ENCODE measurements around the gene COBL.
A peak's percentile ranks its signal among the peaks of the same experiment; 100 is the strongest.

Gene COBL

GRCh38 chr7:51077316-51077986, 239.2 kb downstream of the COBL start:
- Mint-ChIP-seq H3K9me3 (no peaks in the 10 kb centered on the region), H3K4me3 (no peak overlapping the region), H3K27me3 (no peaks in the 10 kb centered on the region), H3K27ac (no peak overlapping the region), H3K4me1 (ENCODE audit: low read depth) (no peaks in the 10 kb centered on the region), H3K36me3 (ENCODE audit: low read depth) (no peaks in the 10 kb centered on the region)
- no peak for DNase-seq

GRCh38 chr7:51075681-51076580, 240.7 kb downstream of the COBL start:
- Mint-ChIP-seq H3K4me3 (no peak overlapping the region), H3K27ac (no peak overlapping the region), H3K4me1 (ENCODE audit: low read depth) (no peaks in the 10 kb centered on the region), H3K36me3 (ENCODE audit: low read depth) (no peaks in the 10 kb centered on the region), H3K9me3 (no peaks in the 10 kb centered on the region), H3K27me3 (no peaks in the 10 kb centered on the region)
- DNase-seq = no peak

GRCh38 chr7:51073171-51073570, 243.4 kb downstream of the COBL start:
- H3K27me3 Mint-ChIP-seq = no peaks in the 10 kb centered on the region
- no peaks in the 10 kb centered on the region for H3K4me1 Mint-ChIP-seq (ENCODE audit: low read depth)
- H3K36me3 Mint-ChIP-seq (ENCODE audit: low read depth) = no peaks in the 10 kb centered on the region
- no peak overlapping the region for H3K4me3 Mint-ChIP-seq
- DNase-seq = no peak
- H3K9me3 Mint-ChIP-seq = no peaks in the 10 kb centered on the region
- no peak overlapping the region for H3K27ac Mint-ChIP-seq

- no peaks in the 10 kb centered on the region for H3K9me3 Mint-ChIP-seq
- H3K4me1 Mint-ChIP-seq (ENCODE audit: low read depth) = no peaks in the 10 kb centered on the region
- H3K36me3 Mint-ChIP-seq (ENCODE audit: low read depth) = no peaks in the 10 kb centered on the region
- DNase-seq = no peak
- H3K27ac Mint-ChIP-seq = no peak overlapping the region
- H3K27me3 Mint-ChIP-seq = no peaks in the 10 kb centered on the region
- no peak overlapping the region for H3K4me3 Mint-ChIP-seq
These were observed 244.3 kb downstream of the COBL start for GRCh38 chr7:51072281-51072680.

GRCh38 chr7:51071427-51071826, 245.2 kb downstream of the COBL start:
- Mint-ChIP-seq H3K36me3 (ENCODE audit: low read depth) (no peaks in the 10 kb centered on the region), H3K9me3 (no peaks in the 10 kb centered on the region), H3K4me1 (ENCODE audit: low read depth) (no peaks in the 10 kb centered on the region), H3K27me3 (no peaks in the 10 kb centered on the region), H3K4me3 (no peak overlapping the region), H3K27ac (no peak overlapping the region)
- no peak for DNase-seq

GRCh38 chr7:51070151-51070550, 246.5 kb downstream of the COBL start:
- Mint-ChIP-seq H3K9me3 (no peaks in the 10 kb centered on the region), H3K27ac (no peak overlapping the region), H3K4me1 (ENCODE audit: low read depth) (no peaks in the 10 kb centered on the region), H3K27me3 (no peaks in the 10 kb centered on the region), H3K36me3 (ENCODE audit: low read depth) (no peaks in the 10 kb centered on the region), H3K4me3 (no peak overlapping the region)
- DNase-seq = no peak

GRCh38 chr7:51069411-51070083, 247.1 kb downstream of the COBL start:
- DNase-seq = no peak
- H3K4me3 Mint-ChIP-seq = no peak overlapping the region
- H3K36me3 Mint-ChIP-seq (ENCODE audit: low read depth) = no peaks in the 10 kb centered on the region
- no peaks in the 10 kb centered on the region for H3K27me3 Mint-ChIP-seq
- H3K27ac Mint-ChIP-seq = no peak overlapping the region
- H3K9me3 Mint-ChIP-seq = no peaks in the 10 kb centered on the region
- no peaks in the 10 kb centered on the region for H3K4me1 Mint-ChIP-seq (ENCODE audit: low read depth)

GRCh38 chr7:51068401-51068800, 248.2 kb downstream of the COBL start:
- H3K36me3 Mint-ChIP-seq (ENCODE audit: low read depth) = no peaks in the 10 kb centered on the region
- no peaks in the 10 kb centered on the region for H3K27me3 Mint-ChIP-seq
- no peak overlapping the region for H3K27ac Mint-ChIP-seq
- no peak for DNase-seq
- no peaks in the 10 kb centered on the region for H3K9me3 Mint-ChIP-seq
- H3K4me3 Mint-ChIP-seq = no peak overlapping the region
- no peaks in the 10 kb centered on the region for H3K4me1 Mint-ChIP-seq (ENCODE audit: low read depth)

GRCh38 chr7:51067757-51068156, 248.9 kb downstream of the COBL start:
- Mint-ChIP-seq H3K4me1 (ENCODE audit: low read depth) (no peaks in the 10 kb centered on the region), H3K36me3 (ENCODE audit: low read depth) (no peaks in the 10 kb centered on the region), H3K27me3 (no peaks in the 10 kb centered on the region), H3K9me3 (no peaks in the 10 kb centered on the region), H3K27ac (no peak overlapping the region), H3K4me3 (no peak overlapping the region)
- DNase-seq = peak; percentile 49

GRCh38 chr7:51067258-51067657, 249.4 kb downstream of the COBL start:
- Mint-ChIP-seq H3K27ac (no peak overlapping the region), H3K4me1 (ENCODE audit: low read depth) (no peaks in the 10 kb centered on the region), H3K36me3 (ENCODE audit: low read depth) (no peaks in the 10 kb centered on the region)

GRCh38 chr7:51066405-51066882, 250.2 kb downstream of the COBL start:
- no peak overlapping the region for H3K4me3 Mint-ChIP-seq
- H3K4me1 Mint-ChIP-seq (ENCODE audit: low read depth) = no peaks in the 10 kb centered on the region
- no peak overlapping the region for H3K27ac Mint-ChIP-seq
- H3K27me3 Mint-ChIP-seq = no peaks in the 10 kb centered on the region
- no peak for DNase-seq
- no peaks in the 10 kb centered on the region for H3K36me3 Mint-ChIP-seq (ENCODE audit: low read depth)
- no peaks in the 10 kb centered on the region for H3K9me3 Mint-ChIP-seq

More at GRCh38 chr7:51067258-51067657, 249.4 kb downstream of the COBL start:
- no peak overlapping the region for H3K4me3 Mint-ChIP-seq
- DNase-seq = no peak
- no peaks in the 10 kb centered on the region for H3K9me3 Mint-ChIP-seq
- no peaks in the 10 kb centered on the region for H3K27me3 Mint-ChIP-seq

- Mint-ChIP-seq H3K9me3 (no peaks in the 10 kb centered on the region), H3K4me1 (ENCODE audit: low read depth) (no peaks in the 10 kb centered on the region), H3K27me3 (no peaks in the 10 kb centered on the region), H3K27ac (no peak overlapping the region), H3K4me3 (no peak overlapping the region), H3K36me3 (ENCODE audit: low read depth) (no peaks in the 10 kb centered on the region)
- DNase-seq = no peak
These were observed 250.8 kb downstream of the COBL start for GRCh38 chr7:51065766-51066165.

GRCh38 chr7:51064688-51065087, 251.9 kb downstream of the COBL start:
- no peaks in the 10 kb centered on the region for H3K9me3 Mint-ChIP-seq

GRCh38 chr7:51062222-51062987, 254.2 kb downstream of the COBL start:
- Mint-ChIP-seq H3K36me3 (ENCODE audit: low read depth) (no peaks in the 10 kb centered on the region), H3K4me1 (ENCODE audit: low read depth) (no peaks in the 10 kb centered on the region), H3K4me3 (no peak overlapping the region), H3K27me3 (peaks cover 3% of the 10 kb centered on the region), H3K27ac (no peak overlapping the region), H3K9me3 (no peaks in the 10 kb centered on the region)
- DNase-seq = no peak

More at GRCh38 chr7:51064688-51065087, 251.9 kb downstream of the COBL start:
- H3K4me1 Mint-ChIP-seq (ENCODE audit: low read depth) = no peaks in the 10 kb centered on the region
- DNase-seq = no peak
- no peak overlapping the region for H3K4me3 Mint-ChIP-seq
- no peaks in the 10 kb centered on the region for H3K27me3 Mint-ChIP-seq
- H3K27ac Mint-ChIP-seq = no peak overlapping the region
- H3K36me3 Mint-ChIP-seq (ENCODE audit: low read depth) = no peaks in the 10 kb centered on the region

All from activated T-cell treated with anti-CD3 and anti-CD28 coated beads, Interleukin-2, amount 50 U/mL, for 24 hours (primary cell).